NCI-H226 (cell line): ENCODE data around the gene TAF4.

Experiments used
- DNase-seq: peaks from one replicate; pipeline ENCODE4 v3.0.0-alpha.2; 2015

TAF4 gene

DNA sequence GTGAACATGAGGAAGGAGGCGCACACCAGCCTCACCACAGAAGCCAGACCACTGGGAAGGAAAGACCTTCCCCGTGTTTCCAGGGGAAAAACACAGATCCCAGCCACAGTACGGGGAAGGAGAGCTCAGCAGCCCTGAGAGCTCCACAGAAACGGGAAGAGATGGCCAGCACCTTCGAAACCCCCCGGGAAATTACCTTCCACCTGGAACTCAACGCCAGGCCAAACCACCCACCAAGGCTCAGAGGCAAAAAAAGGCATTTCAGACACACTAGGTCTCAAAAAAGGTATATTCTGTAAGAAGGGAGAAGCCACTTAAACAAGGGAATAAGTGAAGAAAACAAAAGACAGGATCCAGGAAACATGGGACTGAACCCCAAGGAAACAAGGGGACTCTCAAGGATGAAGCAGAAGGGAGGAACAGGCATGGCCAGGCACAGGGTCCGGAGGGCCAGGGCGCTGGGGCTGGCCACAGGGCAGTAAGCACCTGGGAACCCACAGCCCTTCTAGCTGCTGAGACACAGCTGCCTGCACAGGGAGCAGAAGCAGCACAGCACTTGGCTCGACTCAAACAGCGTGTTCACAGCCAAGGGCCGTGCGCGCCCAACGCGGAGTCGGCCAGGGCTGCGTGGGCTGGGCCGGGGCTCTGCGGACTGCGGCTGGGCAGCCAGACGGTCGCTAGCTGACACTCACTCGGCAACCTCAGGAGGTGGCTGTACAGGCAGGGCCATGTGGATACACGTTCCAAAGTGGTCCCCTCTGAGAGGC is 44.6 kb downstream of the TAF4 start:
- no peak for DNase-seq

DNA sequence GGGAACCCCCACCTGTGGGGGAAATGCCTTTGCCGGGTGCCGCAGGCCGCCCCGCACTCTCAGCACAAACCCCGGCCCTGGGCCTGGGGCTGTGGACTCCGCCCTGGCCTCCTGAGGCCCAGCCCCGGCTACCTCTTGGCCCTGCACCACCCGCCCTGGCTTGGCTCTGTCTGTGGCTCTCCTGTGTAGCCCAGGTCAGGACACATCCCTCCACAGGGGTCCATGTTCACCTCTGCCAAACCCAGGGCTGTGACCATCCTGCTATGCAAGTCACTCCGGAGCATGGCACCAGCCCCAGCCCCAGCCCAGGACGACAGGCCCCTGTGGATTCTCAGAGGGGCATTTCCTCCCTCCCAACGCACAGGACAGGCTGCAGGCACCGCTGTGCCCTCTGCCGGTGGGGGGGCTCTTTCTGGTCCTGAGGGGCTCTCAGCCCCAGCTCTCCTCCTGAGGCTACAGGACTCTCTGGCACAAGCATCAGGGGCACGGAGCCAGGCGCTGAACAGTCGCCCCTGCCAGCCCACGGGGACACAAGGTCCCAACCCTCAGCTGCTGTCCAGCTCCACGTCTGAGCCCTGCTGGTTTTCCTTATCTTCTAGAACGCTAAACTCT is 45.7 kb downstream of the TAF4 start:
- no peak for DNase-seq

DNA sequence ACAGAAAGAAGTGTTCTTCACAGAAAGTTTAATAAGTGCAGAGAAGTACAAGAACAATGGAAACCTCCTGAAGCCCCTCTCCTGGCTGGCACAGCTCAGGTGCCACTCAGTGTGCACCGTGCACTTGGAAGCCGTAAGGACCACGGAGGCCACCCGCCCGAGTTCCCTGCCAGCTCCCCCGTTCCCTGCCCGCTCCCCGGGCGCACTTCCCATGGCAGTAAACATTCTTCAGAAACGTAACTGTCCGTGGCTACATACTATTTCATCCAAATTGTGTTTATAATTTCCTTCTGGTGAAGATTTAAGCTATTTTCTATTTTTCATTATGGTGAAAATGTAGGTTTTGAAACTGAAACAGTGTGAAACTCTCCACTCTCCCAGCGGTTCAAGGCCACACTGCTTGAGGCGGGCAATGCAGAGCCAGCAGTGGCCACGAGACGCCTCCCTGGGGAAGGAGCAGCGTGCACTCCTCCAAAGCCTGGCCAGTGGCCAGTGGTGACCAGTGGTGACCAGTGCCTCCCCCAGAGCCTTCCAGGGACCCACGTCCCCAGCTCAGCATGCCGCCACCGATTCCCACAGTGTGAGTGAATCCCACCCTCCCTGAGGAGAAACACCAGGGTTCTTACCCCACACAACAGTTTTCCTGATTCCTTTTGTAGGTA is 46.4 kb downstream of the TAF4 start:
- no peak for DNase-seq

DNA sequence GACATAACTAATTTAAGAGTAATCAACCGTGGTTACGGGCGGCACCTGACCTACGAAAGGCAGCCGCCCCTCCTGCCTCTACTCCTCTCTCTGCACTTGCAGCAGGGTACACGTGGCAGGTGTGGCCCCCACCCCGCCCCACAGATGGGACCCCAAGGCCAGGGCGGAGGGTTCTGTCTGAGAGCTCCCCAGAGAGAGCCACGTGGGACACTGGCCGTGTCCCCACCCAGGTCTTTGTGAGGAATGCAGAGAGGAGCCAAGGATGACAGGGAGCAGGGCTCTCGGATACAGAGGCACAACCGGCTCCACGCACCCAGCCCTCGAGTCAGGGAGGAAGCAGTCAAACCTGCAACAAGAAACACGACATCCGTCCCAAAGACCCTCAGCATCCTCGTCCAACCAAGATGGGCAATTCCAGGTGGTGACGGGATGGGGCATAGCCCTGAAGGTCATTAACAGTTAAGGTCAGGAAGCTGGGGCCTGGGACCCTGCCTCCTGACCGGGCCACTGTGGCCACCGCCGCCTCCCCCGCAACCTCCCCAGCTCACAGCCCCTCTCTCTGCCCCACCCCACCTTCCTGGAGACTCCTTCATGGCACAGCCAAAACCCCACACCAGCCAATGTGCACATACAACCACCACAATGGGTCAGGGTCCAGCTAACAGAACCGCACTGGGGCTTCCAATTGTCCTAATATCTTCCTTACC is 47.1 kb downstream of the TAF4 start:
- DNase-seq: no peak

DNA sequence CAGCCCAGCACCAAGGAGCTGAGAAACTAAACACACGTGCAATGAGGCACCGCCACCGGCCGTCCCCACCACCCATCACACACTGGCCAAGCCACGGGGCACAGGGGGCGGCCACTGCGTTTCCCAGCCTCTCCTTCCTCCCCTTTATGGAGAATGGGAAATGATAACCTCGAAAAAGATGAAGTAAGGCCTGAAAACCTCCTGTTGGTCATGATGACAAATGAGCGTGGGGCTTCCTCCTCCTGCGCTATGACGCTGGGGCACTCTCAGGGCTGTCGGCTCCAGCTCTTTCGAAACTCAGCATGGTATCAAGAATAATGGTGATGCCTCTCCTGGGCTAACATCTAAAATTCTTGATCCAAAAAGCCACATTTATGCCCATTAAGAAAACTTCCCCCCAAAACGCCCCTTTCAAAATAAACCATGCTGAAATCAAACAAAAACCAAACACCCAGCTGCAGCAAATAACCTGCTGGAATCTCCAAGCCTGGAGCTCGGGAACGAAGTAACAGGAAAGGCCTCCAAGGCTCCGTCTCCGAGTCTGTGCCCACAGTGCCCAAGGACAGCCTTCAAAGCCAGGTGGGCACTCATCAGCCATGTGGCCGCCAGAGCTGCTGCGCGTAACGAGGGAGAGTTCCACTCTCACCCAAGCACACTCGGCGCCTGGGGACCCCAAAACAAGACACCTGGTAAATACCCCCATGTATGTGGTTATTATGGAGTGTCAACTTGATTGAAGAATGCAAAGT is 50.0 kb downstream of the TAF4 start:
- no peak for DNase-seq

DNA sequence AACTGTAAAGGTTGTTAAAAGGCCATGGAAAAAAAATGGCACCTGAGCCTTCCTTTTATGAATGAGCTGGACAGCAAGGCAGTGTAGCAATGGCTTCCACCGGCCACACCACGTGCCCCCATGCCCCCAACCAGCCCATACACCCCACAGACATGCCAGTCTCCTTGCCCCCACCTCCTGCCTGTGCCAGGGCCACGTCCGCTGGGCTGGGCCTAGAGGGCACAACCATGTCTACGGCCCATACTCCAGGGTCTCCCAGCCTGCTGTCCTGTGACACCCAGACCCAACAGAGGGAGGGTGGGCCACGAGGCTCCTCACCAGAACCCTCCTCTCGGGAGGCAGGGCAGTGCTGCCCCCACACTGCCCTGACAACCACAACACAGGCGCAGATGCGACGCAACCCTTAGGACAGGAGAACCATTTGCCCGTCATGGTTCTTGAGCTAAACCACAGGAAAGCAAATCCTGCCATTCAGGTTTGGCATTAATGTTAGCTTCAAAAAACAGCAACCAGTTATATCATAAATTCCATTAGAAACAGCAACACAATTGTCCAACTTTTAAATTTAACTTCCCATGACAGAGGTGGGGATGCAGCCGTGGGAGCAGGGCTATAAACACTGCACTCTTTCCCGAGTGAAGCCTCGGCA is 50.7 kb downstream of the TAF4 start:
- no peak for DNase-seq

DNA sequence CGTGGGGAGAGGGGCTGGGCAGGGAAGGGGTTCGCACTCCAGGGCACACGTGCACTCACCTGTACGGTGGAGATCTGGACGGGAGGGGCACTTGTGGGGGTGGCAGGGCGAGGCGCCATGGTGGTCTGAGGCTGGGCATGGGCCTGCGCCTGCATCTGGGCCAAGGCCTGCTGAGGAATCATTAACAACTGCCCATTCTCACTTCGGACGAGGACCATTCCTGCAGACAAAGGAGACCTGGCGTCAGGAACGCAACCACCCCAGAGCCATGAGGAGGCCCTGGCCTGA is 51.2 kb downstream of the TAF4 start:
- no peak for DNase-seq

DNA sequence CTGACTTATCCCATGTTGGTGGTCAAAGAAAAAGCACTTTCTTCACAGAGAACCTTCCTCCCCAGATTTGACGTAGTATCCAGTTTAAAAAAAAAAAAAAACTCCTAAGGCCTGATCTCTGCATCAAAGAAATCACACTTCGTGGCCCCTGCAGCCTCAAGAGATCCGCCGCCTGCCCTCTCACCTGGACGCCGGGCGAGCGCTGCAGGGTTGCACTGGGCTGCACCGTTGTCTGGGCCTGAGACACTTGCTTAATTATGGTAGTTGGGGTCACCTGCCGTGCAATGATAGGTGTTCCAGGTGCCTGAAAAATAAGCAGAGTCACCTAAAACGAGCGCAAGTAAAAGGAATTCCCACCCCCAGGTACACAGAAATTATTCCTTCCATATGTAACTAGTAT is 53.0 kb downstream of the TAF4 start:
- no peak for DNase-seq

DNA sequence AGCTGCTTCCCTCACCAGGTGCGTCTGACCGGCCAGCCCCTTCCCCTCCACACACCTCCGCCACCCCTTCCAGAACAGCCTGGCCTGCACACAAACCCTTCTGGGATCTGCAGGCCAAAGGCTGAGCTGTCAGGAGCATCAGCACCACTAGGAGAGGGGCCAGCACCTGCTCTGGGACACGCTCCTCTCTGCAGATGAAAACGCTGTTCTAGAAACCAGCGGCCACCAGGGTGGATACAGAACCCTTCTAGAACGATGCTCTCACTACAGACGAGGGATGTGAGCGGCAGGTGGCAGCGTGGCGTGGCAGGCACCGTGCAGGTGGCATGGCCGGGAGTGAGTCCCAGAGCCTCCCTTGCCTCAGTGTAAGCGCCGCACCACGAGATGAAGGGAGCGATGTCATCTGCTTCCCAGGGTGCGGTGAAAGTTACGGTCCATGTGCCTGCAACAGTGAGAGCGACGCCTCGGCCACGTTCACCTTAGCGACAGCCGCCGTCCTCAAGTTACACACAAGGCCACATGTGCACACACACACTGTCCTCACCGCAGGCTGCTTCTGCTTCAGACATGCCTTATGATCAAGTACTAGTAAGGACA is 53.6 kb downstream of the TAF4 start:
- DNase-seq: no peak

DNA sequence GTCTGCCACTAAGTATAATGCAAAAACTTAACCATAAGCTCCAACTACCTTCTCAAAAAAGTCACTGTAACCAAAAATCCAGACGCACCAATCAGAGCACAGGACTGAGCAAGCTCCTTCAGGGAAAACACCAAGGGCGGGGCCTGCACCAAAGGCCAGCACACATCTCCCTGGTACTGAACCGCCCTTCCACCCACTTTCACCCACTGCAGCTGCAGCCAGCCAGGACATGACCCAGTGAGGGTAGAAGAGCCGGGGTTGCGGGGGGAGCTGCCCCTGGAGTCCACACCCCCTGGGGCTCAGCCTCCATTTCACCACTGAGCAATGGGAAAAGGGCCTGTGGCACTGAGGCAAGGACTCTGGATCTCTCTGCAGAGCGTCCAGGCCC is 54.3 kb downstream of the TAF4 start:
- DNase-seq: no peak

DNA sequence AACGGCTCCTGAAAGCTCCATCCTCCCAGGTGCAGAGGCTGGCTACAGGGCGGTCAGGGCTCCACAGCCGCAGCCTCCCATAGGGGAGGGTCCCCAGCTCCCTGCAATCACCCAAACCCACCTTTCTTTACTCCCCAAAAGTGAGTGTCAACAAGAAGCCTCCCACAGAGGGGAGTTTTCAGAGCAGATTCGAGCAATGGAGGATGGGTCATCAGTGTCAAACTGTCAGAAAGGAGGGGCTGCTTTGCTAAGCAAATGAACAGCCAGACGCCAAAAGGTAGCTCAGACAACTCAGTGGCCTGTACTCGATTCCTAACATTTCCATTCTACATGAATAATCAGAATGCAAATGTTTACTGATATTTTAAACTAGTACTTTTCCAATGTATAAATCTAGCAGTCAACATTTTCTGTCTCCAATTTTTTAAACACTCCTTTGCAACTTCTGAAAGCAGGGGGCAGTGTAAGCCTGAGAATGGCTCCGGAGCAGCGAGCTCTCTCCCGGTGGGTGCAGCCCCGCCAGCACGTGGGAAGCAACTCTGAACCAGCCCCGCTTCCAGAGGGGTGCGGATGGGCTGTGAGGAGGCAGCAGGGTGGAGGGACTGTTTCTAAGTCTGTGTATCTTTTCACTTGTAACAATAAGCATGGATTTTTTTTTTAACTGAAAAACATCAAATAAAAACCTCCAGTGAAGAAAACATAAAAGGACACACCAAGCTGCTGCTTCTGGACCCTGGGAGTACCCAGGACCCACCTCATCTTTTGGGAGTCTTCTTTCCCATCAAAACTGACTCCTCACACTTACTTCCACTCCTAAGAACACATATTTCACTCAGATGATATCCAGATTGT is 54.9 kb downstream of the TAF4 start:
- DNase-seq: peak; percentile 11

DNA sequence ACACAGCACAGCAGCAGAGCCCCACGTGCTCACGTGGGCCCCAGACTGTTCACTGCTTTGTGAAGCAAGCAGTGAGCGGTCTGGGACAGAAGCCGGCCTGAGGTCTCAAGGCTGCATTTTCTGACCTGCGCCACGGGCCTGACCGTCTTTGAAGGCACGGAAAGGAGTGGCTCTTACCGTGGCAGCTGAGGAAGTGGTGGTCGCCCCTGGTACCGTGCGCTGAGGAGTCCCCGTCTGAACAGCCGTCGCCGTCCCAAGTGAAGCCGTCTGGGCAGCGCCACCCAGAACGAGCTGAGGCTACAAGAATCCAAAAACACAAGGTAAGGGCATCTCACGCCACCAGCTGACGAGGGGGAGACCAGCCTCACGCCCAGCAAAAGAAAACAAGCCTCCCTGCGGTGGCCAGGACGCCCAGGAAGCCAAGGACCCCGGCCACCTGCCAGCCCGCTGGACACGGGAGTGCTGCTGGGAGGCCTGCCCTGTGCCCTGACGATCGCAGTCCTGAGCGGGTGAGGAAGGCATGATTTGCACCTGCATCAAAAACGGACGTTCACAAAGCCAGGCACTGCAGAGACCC is 55.7 kb downstream of the TAF4 start:
- no peak for DNase-seq

DNA sequence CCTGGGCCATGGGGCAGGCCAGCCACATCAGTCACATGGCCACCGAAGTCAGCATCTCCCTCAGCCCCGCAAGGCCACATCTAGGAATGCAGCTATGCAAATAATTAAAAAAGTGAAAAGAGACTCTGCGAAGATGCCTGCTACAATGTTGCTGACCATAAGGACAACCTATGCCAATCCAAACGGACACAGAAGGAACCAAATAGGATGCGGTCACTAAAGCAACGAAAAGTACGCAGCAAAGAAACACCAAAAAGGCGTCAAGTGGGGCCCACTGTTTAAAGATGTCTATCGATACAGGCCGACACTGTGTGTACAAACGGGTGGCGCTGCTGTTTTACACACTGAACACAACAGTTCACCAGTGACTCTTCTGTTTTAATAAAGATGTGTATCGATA is 56.4 kb downstream of the TAF4 start:
- no peak for DNase-seq

DNA sequence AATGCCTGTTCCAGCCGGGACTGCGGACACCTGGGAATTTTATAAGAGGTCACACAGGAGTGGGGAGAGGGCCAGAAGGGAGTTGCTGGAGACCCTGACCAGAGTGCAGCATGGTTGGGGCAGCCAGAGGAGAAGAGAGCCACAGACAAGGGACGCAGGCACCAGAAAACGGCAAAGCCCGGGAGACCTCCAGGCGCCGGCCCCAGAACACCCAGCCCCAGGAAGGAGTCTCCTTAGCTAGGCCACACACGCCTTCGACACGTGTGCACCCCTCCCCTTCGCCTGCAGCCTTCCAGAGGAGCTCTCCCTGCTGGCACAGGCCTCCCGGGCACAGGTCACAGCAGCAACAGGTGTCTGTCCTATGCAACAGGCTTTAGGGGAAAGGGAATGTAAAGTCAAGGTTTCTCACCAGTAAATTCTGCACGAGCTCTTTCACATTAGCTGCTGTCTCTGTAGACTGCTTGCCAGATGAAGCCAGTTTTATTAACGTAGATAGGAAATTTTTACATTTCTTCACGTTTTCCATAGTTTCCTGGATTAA is 57.0 kb downstream of the TAF4 start:
- DNase-seq: no peak

DNA sequence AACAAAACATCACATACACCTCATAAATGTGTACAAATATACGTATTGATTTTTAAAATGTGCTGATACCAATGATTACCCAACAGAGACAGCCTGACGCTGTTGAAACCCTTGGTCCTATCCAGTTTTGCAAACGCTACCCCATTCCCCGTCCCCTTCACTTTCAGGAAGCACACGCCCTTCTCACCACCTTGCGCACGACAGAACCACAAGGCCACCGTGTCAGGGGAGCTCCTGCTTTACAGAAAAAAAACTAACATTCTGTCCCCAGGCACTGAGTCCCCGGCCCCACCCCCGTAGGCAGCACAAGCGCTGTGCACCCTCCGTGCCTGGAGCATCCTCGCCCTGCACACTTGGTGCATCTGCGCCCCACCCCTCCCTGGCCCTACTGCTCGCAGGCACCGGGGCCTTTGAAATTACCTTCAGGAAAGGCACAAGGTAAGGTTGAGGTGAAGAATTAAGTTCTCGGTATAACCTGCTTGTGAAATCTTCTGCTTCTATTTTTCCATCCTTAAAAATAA is 58.5 kb downstream of the TAF4 start:
- no peak for DNase-seq

DNA sequence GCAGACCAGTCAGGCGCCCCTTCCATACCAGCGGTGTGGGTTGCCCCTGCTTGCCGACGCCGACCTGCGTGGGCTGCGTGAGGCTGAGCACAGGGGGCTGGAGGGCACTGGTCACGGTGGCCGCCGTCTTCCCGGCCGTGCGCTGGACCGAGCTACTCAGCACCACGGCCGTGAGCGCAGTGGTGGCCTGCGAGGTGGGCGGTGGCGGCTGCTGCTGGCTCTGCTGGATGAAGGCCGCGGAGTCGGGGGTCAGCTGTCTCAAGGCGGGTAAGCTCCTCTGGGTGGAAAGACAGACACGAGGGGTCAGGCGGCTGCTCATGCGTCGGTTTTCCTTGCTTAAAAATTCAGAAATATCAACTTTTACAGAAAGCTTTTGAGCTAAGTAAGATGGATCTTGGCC is 59.2 kb downstream of the TAF4 start:
- no peak for DNase-seq

DNA sequence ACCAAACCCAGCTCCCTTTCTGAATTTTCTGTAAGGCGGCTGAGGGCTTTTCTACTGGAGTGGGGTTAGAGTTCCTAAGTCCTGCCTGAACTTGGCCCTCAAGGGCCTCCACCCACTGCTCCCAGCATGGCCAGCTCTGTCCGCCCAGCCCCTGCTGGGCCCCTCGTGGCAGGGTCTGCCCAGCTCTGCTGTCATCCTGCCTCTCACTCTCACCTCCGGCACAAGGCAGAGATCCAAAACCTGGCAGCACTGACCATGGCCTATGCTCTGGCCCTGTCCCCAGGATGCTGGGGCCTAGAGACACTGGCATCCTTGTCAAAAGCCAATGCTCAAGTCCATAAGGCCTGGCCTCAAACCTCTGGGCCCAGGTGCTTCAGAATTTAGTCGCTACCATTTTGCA is 61.1 kb downstream of the TAF4 start:
- no peak for DNase-seq

DNA sequence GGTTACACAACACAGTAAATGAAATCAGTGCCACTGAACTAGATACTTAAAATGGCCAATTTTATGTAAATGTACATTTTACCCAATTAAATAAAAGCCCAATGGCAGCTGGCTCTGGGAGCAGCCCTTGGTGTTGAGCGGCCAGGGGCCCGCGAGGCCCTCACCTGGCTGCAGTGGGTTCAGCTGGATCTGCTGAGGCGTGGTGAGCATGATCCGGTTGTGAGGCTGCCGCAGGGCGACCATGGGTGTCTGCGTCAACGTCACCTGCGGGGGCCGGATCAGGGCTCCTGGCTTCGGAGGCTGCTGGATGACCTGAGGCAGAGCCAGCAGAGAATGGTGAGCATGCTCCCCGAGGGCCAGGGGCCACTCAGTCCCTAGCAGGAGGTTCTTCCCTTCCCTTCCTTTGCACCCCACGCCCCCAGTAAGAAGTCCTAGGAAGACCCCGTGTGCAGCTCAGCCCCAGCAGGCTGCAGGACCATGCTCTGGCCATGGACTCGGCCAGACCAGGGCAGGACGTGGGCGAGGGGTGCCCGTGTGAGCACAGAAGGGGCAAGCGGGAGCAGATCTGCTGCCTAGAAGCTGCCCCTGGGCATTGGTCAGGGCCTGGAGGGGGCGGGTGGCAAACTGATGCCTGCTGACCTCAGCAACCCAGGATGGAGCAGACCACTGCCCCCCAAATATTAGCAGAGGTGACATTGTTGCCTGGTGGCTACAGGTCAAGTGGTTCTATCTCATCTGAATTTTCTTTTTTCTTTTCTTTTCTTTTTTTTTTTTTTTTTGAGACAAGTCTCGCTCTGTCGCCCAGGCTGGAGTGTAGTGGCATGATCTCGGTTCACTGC is 61.9 kb downstream of the TAF4 start:
- no peak for DNase-seq

DNA sequence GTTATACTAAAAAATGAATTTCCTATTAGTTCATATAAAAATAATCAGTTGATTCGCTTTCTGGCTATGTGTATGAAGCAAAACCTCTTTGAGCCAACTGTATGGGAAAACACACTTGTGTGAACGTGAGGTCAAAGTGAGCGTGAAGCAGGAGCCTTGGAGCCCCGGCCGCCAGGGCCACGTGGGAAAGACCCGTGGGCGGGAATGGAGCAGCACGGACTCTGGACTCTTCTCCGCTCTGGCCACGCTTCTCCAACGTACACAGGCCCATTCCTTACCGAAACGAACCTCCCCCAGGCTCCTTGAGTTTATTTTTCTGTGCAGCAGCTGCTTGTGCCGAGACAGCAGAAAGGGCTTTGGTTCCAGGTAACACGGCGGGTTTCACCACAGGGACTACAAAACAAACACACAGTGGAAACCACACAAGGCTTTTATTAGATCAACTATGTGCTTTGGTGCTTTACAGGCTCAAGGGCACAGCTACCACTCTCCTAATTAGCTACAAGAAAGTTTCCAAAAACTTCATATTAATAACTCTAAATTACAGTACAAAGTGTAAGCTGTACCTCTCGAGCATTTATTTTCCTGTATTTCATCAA is 62.7 kb downstream of the TAF4 start:
- no peak for DNase-seq
